WTC11 (cell line): ENCODE results near the gene ATF1. TPM values are rescaled to one million over a fixed set of nuclear protein-coding genes. Genes with fewer than 3 reads are reported as not detected.

Source experiments
- ATAC-seq: fragments of 200-7000 bp; cut with Tn5 transposase; 2 replicates; pipeline ENCODE4 v1.10.0; 2021; ENCODE audit warnings: mild to moderate bottlenecking, moderate library complexity
- CTCF ChIA-PET: fragments of 300-600 bp; sonication (Branson Sonifier 250); formaldehyde crosslinking; loops from one replicate; lab custom pipeline; 2021; ENCODE audit warnings: antibody characterized with exemption; lab: Charles Lee
- POLR2A ChIA-PET: fragments of 350-600 bp; sonication (Branson Sonifier 250); formaldehyde crosslinking; loops from one replicate; lab custom pipeline; 2021; ENCODE audit warnings: antibody characterized with exemption; lab: Charles Lee
- DNase-seq: peaks from one replicate; pipeline ENCODE4 v3.0.0; 2021; ENCODE audit warnings: low spot score
- H3K27ac Mint-ChIP-seq: 2 replicates; pipeline ENCODE4 v1.8.0; 2021; ENCODE audit warnings: mixed read lengths
- H3K27me3 Mint-ChIP-seq: 2 replicates; pipeline ENCODE4 v1.8.0; 2021; ENCODE audit warnings: low read depth, mild to moderate bottlenecking, moderate library complexity, mixed read lengths
- H3K36me3 Mint-ChIP-seq: 2 replicates; pipeline ENCODE4 v1.8.0; 2021; ENCODE audit warnings: mixed read lengths
- H3K4me1 Mint-ChIP-seq: 2 replicates; pipeline ENCODE4 v1.8.0; 2022; ENCODE audit warnings: mixed read lengths
- H3K4me3 Mint-ChIP-seq: 2 replicates; pipeline ENCODE4 v1.8.0; 2021; ENCODE audit warnings: mild to moderate bottlenecking, moderate library complexity, mixed read lengths
- H3K9me3 Mint-ChIP-seq: 2 replicates; pipeline ENCODE4 v1.8.0; 2021; ENCODE audit warnings: mixed read lengths
- ATF1 ChIP-seq: sonication (generic); formaldehyde crosslinking; IDR thresholded peaks from 2 replicates; pipeline ENCODE4 v1.8.1; 2023; ENCODE audit warnings: mild to moderate bottlenecking, moderate library complexity, missing genetic modification reagents
- CREB1 ChIP-seq: sonication (generic); formaldehyde crosslinking; IDR thresholded peaks from 2 replicates; pipeline ENCODE4 v1.8.0; 2023; ENCODE audit warnings: mild to moderate bottlenecking, missing genetic modification reagents
- ELF4 ChIP-seq: sonication (generic); formaldehyde crosslinking; IDR thresholded peaks from 2 replicates; pipeline ENCODE4 v1.8.1; 2022; ENCODE audit warnings: low read depth, mild to moderate bottlenecking, moderate library complexity, missing genetic modification reagents
- JAZF1 ChIP-seq: fragments of 250-450 bp; sonication (Bioruptor Pico); IDR thresholded peaks from 2 replicates; pipeline ENCODE4 v1.9.0; 2021; ENCODE audit warnings: moderate library complexity, mild to moderate bottlenecking, inconsistent platforms
- JUN ChIP-seq: sonication (generic); formaldehyde crosslinking; IDR thresholded peaks from 2 replicates; pipeline ENCODE4 v1.8.0; 2023; ENCODE audit warnings: mild to moderate bottlenecking, missing genetic modification reagents
- NFATC4 ChIP-seq: fragments of 250-450 bp; sonication (Bioruptor Pico); IDR thresholded peaks from 2 replicates; pipeline ENCODE4 v1.9.0; 2021; ENCODE audit warnings: mild to moderate bottlenecking
- SMAD3 ChIP-seq: sonication (generic); formaldehyde crosslinking; IDR thresholded peaks from 2 replicates; pipeline ENCODE4 v1.8.0; 2022; ENCODE audit warnings: missing genetic modification reagents, mild to moderate bottlenecking, borderline replicate concordance
- SOX15 ChIP-seq: fragments of 250-450 bp; sonication (Bioruptor Pico); IDR thresholded peaks from 2 replicates; pipeline ENCODE4 v1.9.0; 2021; ENCODE audit warnings: mild to moderate bottlenecking
- ZBTB21 ChIP-seq: sonication (generic); formaldehyde crosslinking; IDR thresholded peaks from 2 replicates; pipeline ENCODE4 v1.8.1; 2023; ENCODE audit warnings: mild to moderate bottlenecking, missing genetic modification reagents, borderline replicate concordance
- ZNF396 ChIP-seq: fragments of 250-450 bp; sonication (Bioruptor Pico); IDR thresholded peaks from 2 replicates; pipeline ENCODE4 v1.8.0; 2021; ENCODE audit warnings: mild to moderate bottlenecking, moderate library complexity, borderline replicate concordance
- ZNF423 ChIP-seq: fragments of 250-450 bp; sonication (Bioruptor Pico); IDR thresholded peaks from 2 replicates; pipeline ENCODE4 v2.1.2; 2022; ENCODE audit warnings: mild to moderate bottlenecking, moderate library complexity
- total RNA-seq: library from RNA; stranded (reverse); gene quantifications from 3 replicates; pipeline ENCODE4 v1.2.3, GENCODE V29; 2021
- TF ChIP-seq, protein P1 (sequence below): fragments of 250-450 bp; sonication (Bioruptor Pico); IDR thresholded peaks from 2 replicates; pipeline ENCODE4 v1.9.0; 2021; ENCODE audit warnings: moderate library complexity, mild to moderate bottlenecking, inconsistent platforms, borderline replicate concordance
- TF ChIP-seq, protein P2 (sequence below): sonication (generic); formaldehyde crosslinking; IDR thresholded peaks from 2 replicates; pipeline ENCODE4 v1.8.0; 2023; ENCODE audit warnings: mild to moderate bottlenecking, missing genetic modification reagents
- TF ChIP-seq, protein P3 (sequence below): sonication (generic); formaldehyde crosslinking; IDR thresholded peaks from 2 replicates; pipeline ENCODE4 v1.8.0; 2023; ENCODE audit warnings: missing genetic modification reagents, mild to moderate bottlenecking, borderline replicate concordance
- TF ChIP-seq, protein P4 (sequence below): fragments of 250-450 bp; sonication (Bioruptor Pico); conservative IDR thresholded peaks from 2 replicates; pipeline ENCODE4 v1.9.0; 2021; ENCODE audit warnings: mild to moderate bottlenecking
- TF ChIP-seq, protein P5 (sequence below): sonication (generic); formaldehyde crosslinking; IDR thresholded peaks from 2 replicates; pipeline ENCODE4 v1.8.1; 2022; ENCODE audit warnings: missing genetic modification reagents, borderline replicate concordance
- TF ChIP-seq, protein P6 (sequence below): fragments of 200-600 bp; IDR thresholded peaks from 2 replicates; pipeline ENCODE4 v1.8.0; 2022; ENCODE audit warnings: antibody characterized with exemption

ATF1 gene
- total RNA-seq, 1 experiment from 2014 or later, result 34.8 TPM

DNA sequence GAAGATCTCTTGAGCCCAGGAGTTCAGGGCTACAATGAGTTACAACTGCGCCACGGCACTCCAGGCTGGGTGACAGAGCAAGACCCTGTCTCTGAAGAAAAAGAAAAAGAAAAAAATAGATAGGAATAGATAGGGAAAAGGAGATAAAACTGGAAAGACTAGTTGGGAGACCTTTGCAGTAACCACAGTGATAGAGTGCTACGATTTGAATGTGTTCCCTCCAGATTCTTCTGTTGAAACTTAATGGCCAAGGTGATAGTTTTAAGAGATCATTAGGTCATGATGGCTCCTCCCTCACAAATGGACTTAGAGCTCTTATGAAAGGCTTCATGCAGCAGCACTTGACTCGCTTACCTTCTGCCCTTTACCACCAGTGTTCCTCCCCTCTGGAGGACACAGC lies 13.5 kb upstream of the ATF1 start:
- Mint-ChIP-seq H3K27ac (peak overlapping the region; percentile 48), H3K9me3 (no peaks in the 10 kb centered on the region), H3K4me3 (no peak overlapping the region), H3K4me1 (peaks cover 17% of the 10 kb centered on the region), H3K27me3 (no peaks in the 10 kb centered on the region), H3K36me3 (peaks cover 5% of the 10 kb centered on the region; the same call in 1 of the 2 replicates)
- ChIA-PET CTCF (no interaction called here), POLR2A (no interaction called here)
- no peak for ATAC-seq
- TF ChIP-seq, protein P1, sequence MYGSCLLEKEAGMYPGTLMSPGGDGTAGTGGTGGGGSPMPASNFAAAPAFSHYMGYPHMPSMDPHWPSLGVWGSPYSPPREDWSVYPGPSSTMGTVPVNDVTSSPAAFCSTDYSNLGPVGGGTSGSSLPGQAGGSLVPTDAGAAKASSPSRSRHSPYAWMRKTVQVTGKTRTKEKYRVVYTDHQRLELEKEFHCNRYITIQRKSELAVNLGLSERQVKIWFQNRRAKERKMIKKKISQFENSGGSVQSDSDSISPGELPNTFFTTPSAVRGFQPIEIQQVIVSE (CRISPR knock-in tag), result no peak
- no peak for DNase-seq

DNA sequence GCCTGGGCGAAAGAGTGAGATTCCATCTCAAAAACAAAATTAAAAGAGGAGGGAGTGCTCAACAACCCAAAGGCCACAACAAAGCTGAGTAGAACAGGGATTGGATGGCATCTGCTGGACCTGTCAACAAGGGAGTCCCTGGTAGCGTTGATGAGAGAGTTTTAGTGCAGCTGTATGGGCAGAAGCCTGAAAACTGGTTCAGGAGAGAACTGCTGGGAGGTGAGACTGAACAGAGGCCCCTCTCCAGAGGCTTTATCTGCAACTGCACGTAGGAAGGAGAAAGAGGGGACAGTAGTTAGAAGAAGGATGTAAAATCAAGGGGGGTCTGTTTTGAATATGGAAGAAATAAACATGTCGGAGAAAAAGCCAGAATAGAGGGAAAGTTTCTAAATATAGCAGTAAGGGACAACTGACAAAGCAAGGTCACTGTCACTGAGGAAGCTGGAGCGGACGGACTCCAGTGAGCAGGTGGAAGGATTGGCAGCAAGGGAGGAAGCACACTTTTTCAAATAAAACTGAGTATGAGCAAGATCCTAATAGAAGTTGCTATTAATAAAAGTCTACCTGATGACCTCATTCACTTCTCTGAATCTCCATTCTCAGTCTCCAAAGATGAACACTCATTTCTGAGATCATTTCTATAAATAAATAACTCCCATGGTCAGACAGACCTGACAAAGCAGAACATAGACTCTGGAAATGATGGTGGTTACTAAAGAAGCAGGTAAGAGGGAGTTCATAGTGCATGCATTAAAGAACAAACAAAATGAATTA lies 11.8 kb upstream of the ATF1 start:
- POLR2A ChIA-PET, result no interaction called here
- H3K27ac Mint-ChIP-seq, result peak overlapping the region; percentile 71; the same call in 1 of the 2 replicates
- H3K36me3 Mint-ChIP-seq, result peaks cover 4% of the 10 kb centered on the region; the same call in 1 of the 2 replicates
- peaks cover 3% of the 10 kb centered on the region; the same call in 1 of the 2 replicates for H3K9me3 Mint-ChIP-seq
- H3K27me3 Mint-ChIP-seq, result no peaks in the 10 kb centered on the region
- CTCF ChIA-PET, result no interaction called here
- H3K4me1 Mint-ChIP-seq, result peaks cover 16% of the 10 kb centered on the region
- ATAC-seq (no peak), DNase-seq (no peak)
- no peak overlapping the region for H3K4me3 Mint-ChIP-seq
- TF ChIP-seq SOX15 (no peak), CREB1 (no peak), JUN (CRISPR knock-in tag) (no peak), ZNF396 (no peak), NFATC4 (CRISPR knock-in tag) (no peak), ZBTB21 (CRISPR knock-in tag) (no peak), ZNF423 (CRISPR knock-in tag) (no peak)
- TF ChIP-seq, protein P2, sequence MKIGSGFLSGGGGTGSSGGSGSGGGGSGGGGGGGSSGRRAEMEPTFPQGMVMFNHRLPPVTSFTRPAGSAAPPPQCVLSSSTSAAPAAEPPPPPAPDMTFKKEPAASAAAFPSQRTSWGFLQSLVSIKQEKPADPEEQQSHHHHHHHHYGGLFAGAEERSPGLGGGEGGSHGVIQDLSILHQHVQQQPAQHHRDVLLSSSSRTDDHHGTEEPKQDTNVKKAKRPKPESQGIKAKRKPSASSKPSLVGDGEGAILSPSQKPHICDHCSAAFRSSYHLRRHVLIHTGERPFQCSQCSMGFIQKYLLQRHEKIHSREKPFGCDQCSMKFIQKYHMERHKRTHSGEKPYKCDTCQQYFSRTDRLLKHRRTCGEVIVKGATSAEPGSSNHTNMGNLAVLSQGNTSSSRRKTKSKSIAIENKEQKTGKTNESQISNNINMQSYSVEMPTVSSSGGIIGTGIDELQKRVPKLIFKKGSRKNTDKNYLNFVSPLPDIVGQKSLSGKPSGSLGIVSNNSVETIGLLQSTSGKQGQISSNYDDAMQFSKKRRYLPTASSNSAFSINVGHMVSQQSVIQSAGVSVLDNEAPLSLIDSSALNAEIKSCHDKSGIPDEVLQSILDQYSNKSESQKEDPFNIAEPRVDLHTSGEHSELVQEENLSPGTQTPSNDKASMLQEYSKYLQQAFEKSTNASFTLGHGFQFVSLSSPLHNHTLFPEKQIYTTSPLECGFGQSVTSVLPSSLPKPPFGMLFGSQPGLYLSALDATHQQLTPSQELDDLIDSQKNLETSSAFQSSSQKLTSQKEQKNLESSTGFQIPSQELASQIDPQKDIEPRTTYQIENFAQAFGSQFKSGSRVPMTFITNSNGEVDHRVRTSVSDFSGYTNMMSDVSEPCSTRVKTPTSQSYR (CRISPR knock-in tag), result no peak
- TF ChIP-seq, protein P3, sequence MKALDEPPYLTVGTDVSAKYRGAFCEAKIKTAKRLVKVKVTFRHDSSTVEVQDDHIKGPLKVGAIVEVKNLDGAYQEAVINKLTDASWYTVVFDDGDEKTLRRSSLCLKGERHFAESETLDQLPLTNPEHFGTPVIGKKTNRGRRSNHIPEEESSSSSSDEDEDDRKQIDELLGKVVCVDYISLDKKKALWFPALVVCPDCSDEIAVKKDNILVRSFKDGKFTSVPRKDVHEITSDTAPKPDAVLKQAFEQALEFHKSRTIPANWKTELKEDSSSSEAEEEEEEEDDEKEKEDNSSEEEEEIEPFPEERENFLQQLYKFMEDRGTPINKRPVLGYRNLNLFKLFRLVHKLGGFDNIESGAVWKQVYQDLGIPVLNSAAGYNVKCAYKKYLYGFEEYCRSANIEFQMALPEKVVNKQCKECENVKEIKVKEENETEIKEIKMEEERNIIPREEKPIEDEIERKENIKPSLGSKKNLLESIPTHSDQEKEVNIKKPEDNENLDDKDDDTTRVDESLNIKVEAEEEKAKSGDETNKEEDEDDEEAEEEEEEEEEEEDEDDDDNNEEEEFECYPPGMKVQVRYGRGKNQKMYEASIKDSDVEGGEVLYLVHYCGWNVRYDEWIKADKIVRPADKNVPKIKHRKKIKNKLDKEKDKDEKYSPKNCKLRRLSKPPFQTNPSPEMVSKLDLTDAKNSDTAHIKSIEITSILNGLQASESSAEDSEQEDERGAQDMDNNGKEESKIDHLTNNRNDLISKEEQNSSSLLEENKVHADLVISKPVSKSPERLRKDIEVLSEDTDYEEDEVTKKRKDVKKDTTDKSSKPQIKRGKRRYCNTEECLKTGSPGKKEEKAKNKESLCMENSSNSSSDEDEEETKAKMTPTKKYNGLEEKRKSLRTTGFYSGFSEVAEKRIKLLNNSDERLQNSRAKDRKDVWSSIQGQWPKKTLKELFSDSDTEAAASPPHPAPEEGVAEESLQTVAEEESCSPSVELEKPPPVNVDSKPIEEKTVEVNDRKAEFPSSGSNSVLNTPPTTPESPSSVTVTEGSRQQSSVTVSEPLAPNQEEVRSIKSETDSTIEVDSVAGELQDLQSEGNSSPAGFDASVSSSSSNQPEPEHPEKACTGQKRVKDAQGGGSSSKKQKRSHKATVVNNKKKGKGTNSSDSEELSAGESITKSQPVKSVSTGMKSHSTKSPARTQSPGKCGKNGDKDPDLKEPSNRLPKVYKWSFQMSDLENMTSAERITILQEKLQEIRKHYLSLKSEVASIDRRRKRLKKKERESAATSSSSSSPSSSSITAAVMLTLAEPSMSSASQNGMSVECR (CRISPR knock-in tag), result no peak

DNA sequence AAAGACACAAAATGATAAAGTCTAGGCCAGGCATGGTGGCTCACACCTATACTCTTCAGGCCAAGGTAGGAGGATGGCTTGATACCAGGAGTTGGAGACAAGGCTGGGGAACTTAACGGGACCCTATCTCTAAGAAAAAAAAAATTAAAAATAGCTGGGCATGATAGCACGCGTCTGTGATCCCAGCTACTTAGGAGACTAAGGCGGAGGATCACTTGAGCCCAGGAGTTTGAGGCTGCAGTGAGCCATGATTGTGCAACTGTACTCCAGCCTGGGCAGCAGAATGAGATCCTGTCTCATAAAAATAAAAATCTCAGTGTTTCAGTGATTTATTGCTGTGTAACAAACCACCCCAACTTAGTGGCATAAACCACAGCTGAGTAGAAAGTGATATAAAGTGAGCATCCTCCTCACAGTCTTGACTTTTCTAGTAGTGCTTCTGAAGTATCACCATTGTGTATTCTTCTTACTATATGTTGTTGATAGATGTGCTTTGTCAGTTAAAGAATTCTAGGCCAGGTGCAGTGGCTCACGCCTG lies 10.6 kb upstream of the ATF1 start:
- ChIA-PET CTCF (interaction anchor here (2.3 kb wide), 1 partner anchor 12 kb away, joined by 5 read pairs; no protein-coding TSS in a partner anchor), POLR2A (no interaction called here)
- 0 out of 2 replicates have a peak, but pooled peaks cover 2% of the 10 kb centered on the region for H3K36me3 Mint-ChIP-seq
- H3K4me3 Mint-ChIP-seq, result no peak overlapping the region
- peaks cover 5% of the 10 kb centered on the region for H3K4me1 Mint-ChIP-seq
- ATAC-seq (no peak), DNase-seq (no peak)
- H3K9me3 Mint-ChIP-seq, result peaks cover 3% of the 10 kb centered on the region; the same call in 1 of the 2 replicates
- peak overlapping the region; percentile 51; the same call in 1 of the 2 replicates for H3K27ac Mint-ChIP-seq
- H3K27me3 Mint-ChIP-seq, result no peaks in the 10 kb centered on the region
- TF ChIP-seq ELF4 (CRISPR knock-in tag), result no peak
- TF ChIP-seq, protein P4, sequence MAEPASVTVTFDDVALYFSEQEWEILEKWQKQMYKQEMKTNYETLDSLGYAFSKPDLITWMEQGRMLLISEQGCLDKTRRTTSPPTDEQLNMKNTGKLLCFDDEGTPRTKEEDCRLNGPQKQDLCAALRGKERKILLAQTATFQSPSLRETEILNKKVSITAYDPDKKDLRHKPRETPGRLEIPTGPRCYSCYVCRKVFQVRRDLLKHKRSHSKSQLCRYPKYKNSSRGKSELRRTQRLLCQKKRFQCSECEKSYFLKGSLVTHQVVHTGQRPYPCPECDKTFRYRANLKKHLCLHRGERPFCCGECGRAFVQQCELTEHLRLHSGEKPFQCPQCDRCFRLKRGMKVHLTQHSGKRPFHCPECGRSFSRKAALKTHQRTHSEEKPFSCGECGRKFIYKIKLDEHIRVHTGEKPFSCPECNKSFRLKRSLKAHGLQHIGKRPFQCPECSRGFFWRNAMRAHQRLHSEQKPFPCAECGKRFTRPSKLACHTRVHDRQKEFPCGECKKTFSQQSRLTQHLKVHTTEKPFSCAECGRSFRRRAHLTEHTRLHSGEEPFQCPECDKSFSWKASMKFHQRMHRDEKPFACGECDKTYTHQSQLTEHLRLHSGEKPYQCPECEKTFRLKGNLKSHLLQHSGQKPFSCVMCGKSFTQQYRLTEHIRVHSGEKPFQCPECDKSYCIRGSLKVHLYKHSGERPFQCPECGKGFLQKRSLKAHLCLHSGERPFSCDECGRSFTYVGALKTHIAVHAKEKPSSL, result no peak
- TF ChIP-seq, protein P5, sequence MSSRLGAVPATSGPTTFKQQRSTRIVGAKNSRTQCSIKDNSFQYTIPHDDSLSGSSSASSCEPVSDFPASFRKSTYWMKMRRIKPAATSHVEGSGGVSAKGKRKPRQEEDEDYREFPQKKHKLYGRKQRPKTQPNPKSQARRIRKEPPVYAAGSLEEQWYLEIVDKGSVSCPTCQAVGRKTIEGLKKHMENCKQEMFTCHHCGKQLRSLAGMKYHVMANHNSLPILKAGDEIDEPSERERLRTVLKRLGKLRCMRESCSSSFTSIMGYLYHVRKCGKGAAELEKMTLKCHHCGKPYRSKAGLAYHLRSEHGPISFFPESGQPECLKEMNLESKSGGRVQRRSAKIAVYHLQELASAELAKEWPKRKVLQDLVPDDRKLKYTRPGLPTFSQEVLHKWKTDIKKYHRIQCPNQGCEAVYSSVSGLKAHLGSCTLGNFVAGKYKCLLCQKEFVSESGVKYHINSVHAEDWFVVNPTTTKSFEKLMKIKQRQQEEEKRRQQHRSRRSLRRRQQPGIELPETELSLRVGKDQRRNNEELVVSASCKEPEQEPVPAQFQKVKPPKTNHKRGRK, result no peak
- no peak for TF ChIP-seq SMAD3 (CRISPR knock-in tag)
- no peak for TF ChIP-seq ATF1
- TF ChIP-seq JAZF1 (CRISPR knock-in tag), result no peak
- TF ChIP-seq, protein P6, sequence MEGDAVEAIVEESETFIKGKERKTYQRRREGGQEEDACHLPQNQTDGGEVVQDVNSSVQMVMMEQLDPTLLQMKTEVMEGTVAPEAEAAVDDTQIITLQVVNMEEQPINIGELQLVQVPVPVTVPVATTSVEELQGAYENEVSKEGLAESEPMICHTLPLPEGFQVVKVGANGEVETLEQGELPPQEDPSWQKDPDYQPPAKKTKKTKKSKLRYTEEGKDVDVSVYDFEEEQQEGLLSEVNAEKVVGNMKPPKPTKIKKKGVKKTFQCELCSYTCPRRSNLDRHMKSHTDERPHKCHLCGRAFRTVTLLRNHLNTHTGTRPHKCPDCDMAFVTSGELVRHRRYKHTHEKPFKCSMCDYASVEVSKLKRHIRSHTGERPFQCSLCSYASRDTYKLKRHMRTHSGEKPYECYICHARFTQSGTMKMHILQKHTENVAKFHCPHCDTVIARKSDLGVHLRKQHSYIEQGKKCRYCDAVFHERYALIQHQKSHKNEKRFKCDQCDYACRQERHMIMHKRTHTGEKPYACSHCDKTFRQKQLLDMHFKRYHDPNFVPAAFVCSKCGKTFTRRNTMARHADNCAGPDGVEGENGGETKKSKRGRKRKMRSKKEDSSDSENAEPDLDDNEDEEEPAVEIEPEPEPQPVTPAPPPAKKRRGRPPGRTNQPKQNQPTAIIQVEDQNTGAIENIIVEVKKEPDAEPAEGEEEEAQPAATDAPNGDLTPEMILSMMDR, result no peak
